ENCODE measurements around the gene KRTAP4-4.

GRCh38 chr17:41178341-41178740 is 17.8 kb upstream of the KRTAP4-4 start:
- no peak for TF ChIP-seq PATZ1 (CRISPR knock-in tag; IDR thresholded peaks at IDR 0.05; ENCODE audit: borderline replicate concordance)
- TF ChIP-seq, protein P1, sequence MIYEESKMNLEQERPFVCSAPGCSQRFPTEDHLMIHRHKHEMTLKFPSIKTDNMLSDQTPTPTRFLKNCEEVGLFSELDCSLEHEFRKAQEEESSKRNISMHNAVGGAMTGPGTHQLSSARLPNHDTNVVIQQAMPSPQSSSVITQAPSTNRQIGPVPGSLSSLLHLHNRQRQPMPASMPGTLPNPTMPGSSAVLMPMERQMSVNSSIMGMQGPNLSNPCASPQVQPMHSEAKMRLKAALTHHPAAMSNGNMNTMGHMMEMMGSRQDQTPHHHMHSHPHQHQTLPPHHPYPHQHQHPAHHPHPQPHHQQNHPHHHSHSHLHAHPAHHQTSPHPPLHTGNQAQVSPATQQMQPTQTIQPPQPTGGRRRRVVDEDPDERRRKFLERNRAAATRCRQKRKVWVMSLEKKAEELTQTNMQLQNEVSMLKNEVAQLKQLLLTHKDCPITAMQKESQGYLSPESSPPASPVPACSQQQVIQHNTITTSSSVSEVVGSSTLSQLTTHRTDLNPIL (CRISPR knock-in tag; IDR thresholded peaks at IDR 0.05; ENCODE audit: low read depth) = no peak
- no peak for TF ChIP-seq ZFP30 (CRISPR knock-in tag; IDR thresholded peaks at IDR 0.05)
- no peak for TF ChIP-seq BACH2 (CRISPR knock-in tag; IDR thresholded peaks at IDR 0.05; ENCODE audit: borderline replicate concordance)

Data from SK-N-SH treated with all-trans-retinoic acid at 6 μM for 48 hours (cell line).